Panc1 (cell line): ENCODE measurements around the gene RSPRY1. TPM values are rescaled to one million over a fixed set of nuclear protein-coding genes. Genes with fewer than 3 reads are reported as not detected.

Experiments used
- ATAC-seq: fragments of 200-7000 bp; cut with Tn5 transposase; 2 replicates; pipeline ENCODE4 v1.9.1; 2020; ENCODE audit warnings: mild to moderate bottlenecking, moderate library complexity
- BruUV-seq: library from RNA; stranded (reverse); fragments of 400-500 nt; replicated peaks from 2 replicates; lab custom pipeline; 2021; lab: Mats Ljungman, UMichigan
- CTCF ChIA-PET: fragments of 300-600 bp; sonication (Branson Sonifier 250); formaldehyde crosslinking; loops from one replicate; lab custom pipeline; 2022; ENCODE audit warnings: antibody characterized with exemption; lab: Charles Lee
- POLR2A ChIA-PET: fragments of 300-600 bp; sonication (Branson Sonifier 250); formaldehyde crosslinking; loops from one replicate; lab custom pipeline; 2022; ENCODE audit warnings: antibody characterized with exemption; lab: Charles Lee
- DNase-seq: peaks from one replicate; pipeline ENCODE4 v3.0.0-alpha.2; 2010; ENCODE audit warnings: low read depth, low spot score
- H3K27ac ChIP-seq: 2 replicates; pipeline ENCODE4 v1.5.1; 2011; ENCODE audit warnings: mild to moderate bottlenecking, low read length, inconsistent platforms
- H3K27me3 ChIP-seq: fragments of 200-500 bp; sonication (Bioruptor generic); 2 replicates; pipeline ENCODE4 v1.6.0; 2014; ENCODE audit warnings: low read length, inconsistent platforms; ENCODE audit not compliant: control insufficient read depth, insufficient read depth
- H3K36me3 ChIP-seq: fragments of 200-500 bp; sonication (Bioruptor generic); 2 replicates; pipeline ENCODE4 v1.5.1; 2014; ENCODE audit warnings: inconsistent platforms, mild to moderate bottlenecking, low read length, moderate library complexity; ENCODE audit not compliant: control insufficient read depth, insufficient read depth
- H3K4me1 ChIP-seq: 2 replicates; pipeline ENCODE4 v1.5.1; 2011; ENCODE audit warnings: inconsistent platforms, mild to moderate bottlenecking, low read length, moderate library complexity; ENCODE audit not compliant: control insufficient read depth, insufficient read depth
- H3K4me3 ChIP-seq, 2 experiments: 2 replicates each; pipeline ENCODE4 v1.5.1; 2011 to 2012; ENCODE audit warnings: low read depth in 2 of 2, low read length in 2 of 2, mild to moderate bottlenecking in 2 of 2, inconsistent platforms in 1 of 2, moderate library complexity in 1 of 2
- H3K9me3 ChIP-seq: fragments of 200-500 bp; sonication (Bioruptor generic); 2 replicates; pipeline ENCODE4 v1.5.1; 2014; ENCODE audit warnings: low read depth, mild to moderate bottlenecking, inconsistent platforms, low read length, moderate library complexity; ENCODE audit not compliant: control insufficient read depth, insufficient read depth
- POLR2AphosphoS5 ChIP-seq: IDR thresholded peaks from 2 replicates; pipeline ENCODE4 v1.6.1; 2012; ENCODE audit warnings: mild to moderate bottlenecking, low read depth, low read length, moderate library complexity
- SIN3A ChIP-seq: IDR thresholded peaks from 2 replicates; pipeline ENCODE4 v1.6.1; 2012; ENCODE audit warnings: low read depth, mild to moderate bottlenecking, low read length, moderate library complexity, borderline replicate concordance; ENCODE audit not compliant: insufficient read depth
- TCF7L2 ChIP-seq: IDR thresholded peaks from 2 replicates; pipeline ENCODE4 v1.6.1; 2011; ENCODE audit warnings: mild to moderate bottlenecking, low read depth, low read length, inconsistent platforms
- in situ Hi-C: cut with HindIII; loops from 2 replicates; pipeline ENCODE4 v1.10.0; 2016; ENCODE audit warnings: low sequenced_read_pairs, low pct_unique_long_range_greater_than_20kb
- intact Hi-C: fragments of 100-400 bp; cut with micrococcal nuclease; formaldehyde crosslinking; loops from one replicate; pipeline ENCODE4 v1.10.0; 2022; ENCODE audit not compliant: unreplicated experiment
- total RNA-seq: library from RNA; stranded (reverse); gene quantifications from one replicate; pipeline ENCODE4 v1.2.1, GENCODE V29; 2021; ENCODE audit not compliant: unreplicated experiment
- TF ChIP-seq, protein P1 (sequence below), 2 experiments: IDR thresholded peaks; 2 replicates each; pipeline ENCODE4 v1.6.1; 2011 to 2012; ENCODE audit warnings: low read depth in 2 of 2, control low read depth in 1 of 2, low read length in 1 of 2, mild to moderate bottlenecking in 1 of 2, moderate library complexity in 1 of 2; ENCODE audit not compliant: insufficient read depth in 1 of 2
- TF ChIP-seq, protein P2 (sequence below): fragments of 450-650 bp; IDR thresholded peaks from 2 replicates; pipeline ENCODE4 v1.5.1; 2017; ENCODE audit warnings: mild to moderate bottlenecking

RSPRY1 gene
- total RNA-seq, 1 experiment from 2014 or later, result 29.4 TPM

DNA sequence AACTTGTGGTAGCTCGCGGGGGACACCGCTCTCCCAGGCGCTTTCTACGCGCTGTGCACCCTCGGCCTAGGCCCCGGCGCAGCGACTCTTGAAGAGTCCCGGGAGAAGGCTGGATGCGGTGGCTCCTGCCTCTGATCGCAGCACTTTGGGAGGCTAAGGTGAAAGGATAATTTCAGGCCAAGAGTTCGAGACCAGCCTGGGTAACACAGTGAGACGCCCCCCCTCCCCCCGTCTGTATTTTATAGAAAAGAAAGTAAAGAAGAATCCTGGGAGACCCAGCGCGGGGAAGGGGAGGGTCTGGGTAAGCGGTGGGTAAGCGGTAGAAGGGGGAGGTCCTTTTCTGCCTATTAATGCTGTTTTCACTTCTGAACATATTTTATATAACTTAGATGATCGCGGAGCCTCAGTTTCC is 98.8 kb downstream of the RSPRY1 start:
- H3K27ac ChIP-seq, result no peak overlapping the region
- H3K27me3 ChIP-seq, result no peaks in the 10 kb centered on the region
- peak; percentile 73; the same call in 1 of the 2 replicates for ATAC-seq
- in situ Hi-C loops, result no loop called here
- DNase-seq, result no peak
- no TSS peak for BruUV-seq
- intact Hi-C loops, result no loop called here
- H3K4me1 ChIP-seq, result no peaks in the 10 kb centered on the region
- H3K36me3 ChIP-seq, result no peaks in the 10 kb centered on the region
- CTCF ChIA-PET, result no interaction called here
- TF ChIP-seq TCF7L2 (no peak), SIN3A (no peak), POLR2AphosphoS5 (no peak)
- TF ChIP-seq, protein P1, sequence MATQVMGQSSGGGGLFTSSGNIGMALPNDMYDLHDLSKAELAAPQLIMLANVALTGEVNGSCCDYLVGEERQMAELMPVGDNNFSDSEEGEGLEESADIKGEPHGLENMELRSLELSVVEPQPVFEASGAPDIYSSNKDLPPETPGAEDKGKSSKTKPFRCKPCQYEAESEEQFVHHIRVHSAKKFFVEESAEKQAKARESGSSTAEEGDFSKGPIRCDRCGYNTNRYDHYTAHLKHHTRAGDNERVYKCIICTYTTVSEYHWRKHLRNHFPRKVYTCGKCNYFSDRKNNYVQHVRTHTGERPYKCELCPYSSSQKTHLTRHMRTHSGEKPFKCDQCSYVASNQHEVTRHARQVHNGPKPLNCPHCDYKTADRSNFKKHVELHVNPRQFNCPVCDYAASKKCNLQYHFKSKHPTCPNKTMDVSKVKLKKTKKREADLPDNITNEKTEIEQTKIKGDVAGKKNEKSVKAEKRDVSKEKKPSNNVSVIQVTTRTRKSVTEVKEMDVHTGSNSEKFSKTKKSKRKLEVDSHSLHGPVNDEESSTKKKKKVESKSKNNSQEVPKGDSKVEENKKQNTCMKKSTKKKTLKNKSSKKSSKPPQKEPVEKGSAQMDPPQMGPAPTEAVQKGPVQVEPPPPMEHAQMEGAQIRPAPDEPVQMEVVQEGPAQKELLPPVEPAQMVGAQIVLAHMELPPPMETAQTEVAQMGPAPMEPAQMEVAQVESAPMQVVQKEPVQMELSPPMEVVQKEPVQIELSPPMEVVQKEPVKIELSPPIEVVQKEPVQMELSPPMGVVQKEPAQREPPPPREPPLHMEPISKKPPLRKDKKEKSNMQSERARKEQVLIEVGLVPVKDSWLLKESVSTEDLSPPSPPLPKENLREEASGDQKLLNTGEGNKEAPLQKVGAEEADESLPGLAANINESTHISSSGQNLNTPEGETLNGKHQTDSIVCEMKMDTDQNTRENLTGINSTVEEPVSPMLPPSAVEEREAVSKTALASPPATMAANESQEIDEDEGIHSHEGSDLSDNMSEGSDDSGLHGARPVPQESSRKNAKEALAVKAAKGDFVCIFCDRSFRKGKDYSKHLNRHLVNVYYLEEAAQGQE (IDR thresholded peaks at IDR 0.05; ENCODE audit: insufficient read depth in 1 of 2, low read depth in 2 of 2, low read length in 1 of 2), result no peak
- TF ChIP-seq, protein P2, sequence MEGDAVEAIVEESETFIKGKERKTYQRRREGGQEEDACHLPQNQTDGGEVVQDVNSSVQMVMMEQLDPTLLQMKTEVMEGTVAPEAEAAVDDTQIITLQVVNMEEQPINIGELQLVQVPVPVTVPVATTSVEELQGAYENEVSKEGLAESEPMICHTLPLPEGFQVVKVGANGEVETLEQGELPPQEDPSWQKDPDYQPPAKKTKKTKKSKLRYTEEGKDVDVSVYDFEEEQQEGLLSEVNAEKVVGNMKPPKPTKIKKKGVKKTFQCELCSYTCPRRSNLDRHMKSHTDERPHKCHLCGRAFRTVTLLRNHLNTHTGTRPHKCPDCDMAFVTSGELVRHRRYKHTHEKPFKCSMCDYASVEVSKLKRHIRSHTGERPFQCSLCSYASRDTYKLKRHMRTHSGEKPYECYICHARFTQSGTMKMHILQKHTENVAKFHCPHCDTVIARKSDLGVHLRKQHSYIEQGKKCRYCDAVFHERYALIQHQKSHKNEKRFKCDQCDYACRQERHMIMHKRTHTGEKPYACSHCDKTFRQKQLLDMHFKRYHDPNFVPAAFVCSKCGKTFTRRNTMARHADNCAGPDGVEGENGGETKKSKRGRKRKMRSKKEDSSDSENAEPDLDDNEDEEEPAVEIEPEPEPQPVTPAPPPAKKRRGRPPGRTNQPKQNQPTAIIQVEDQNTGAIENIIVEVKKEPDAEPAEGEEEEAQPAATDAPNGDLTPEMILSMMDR, result no peak
- POLR2A ChIA-PET, result no interaction called here
- no peaks in the 10 kb centered on the region for H3K9me3 ChIP-seq
- peak overlapping the region; percentile 56 to 63 for H3K4me3 ChIP-seq

DNA sequence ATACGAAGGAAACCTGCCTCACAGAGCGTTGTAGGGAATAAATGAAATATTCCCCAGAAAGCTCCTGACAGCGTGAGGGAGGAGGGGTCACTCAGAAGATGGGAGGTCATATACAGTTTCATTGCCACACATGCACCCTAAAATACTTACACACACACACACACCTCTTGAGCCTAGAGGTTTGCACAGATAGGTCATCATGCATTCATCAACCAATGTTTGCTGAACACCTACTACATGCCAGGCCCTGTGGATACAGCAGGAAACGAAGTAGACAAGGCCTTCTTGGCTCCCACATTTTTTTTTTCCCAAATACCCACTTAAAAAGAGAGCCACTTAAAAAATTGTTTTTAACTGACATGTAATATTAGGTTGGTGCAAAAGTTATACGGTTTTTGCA is 99.2 kb downstream of the RSPRY1 start:
- BruUV-seq, result no TSS peak
- POLR2A ChIA-PET, result no interaction called here
- no peak overlapping the region for H3K27ac ChIP-seq
- intact Hi-C loops (no loop called here), in situ Hi-C loops (no loop called here)
- CTCF ChIA-PET, result no interaction called here
- DNase-seq (no peak), ATAC-seq (no peak)
- no peaks in the 10 kb centered on the region for H3K4me1 ChIP-seq
- H3K36me3 ChIP-seq, result no peaks in the 10 kb centered on the region
- no peaks in the 10 kb centered on the region for H3K9me3 ChIP-seq
- H3K27me3 ChIP-seq, result no peaks in the 10 kb centered on the region
- peak overlapping the region; percentile 56 to 63; a peak in 3 of 4 replicates for H3K4me3 ChIP-seq
- TF ChIP-seq, protein P1 (IDR thresholded peaks at IDR 0.05; ENCODE audit: insufficient read depth in 1 of 2, low read depth in 2 of 2, low read length in 1 of 2), result no peak
- TF ChIP-seq POLR2AphosphoS5 (no peak), SIN3A (no peak), TCF7L2 (no peak)
- TF ChIP-seq, protein P2, result no peak
